Loucy (cell line): ENCODE results near the gene RIMS1.

ENCODE experiments used
- H2AFZ ChIP-seq: fragments of 200-600 bp; sonication (generic); 2 replicates; pipeline ENCODE4 v1.6.0; 2016; ENCODE audit warnings: antibody characterized with exemption, mild to moderate bottlenecking, low read length, moderate library complexity
- H3F3A ChIP-seq: fragments of 200-600 bp; 2 replicates; pipeline ENCODE4 v1.6.0; 2016; ENCODE audit warnings: antibody characterized with exemption, low read depth, mild to moderate bottlenecking
- H3K27me3 ChIP-seq: fragments of 200-600 bp; sonication (generic); 2 replicates; pipeline ENCODE4 v1.6.1; 2014; ENCODE audit warnings: low read length, mild to moderate bottlenecking; ENCODE audit not compliant: insufficient read depth, poor library complexity, severe bottlenecking
- H3K36me3 ChIP-seq: fragments of 200-600 bp; sonication (generic); 2 replicates; pipeline ENCODE4 v1.6.1; 2016; ENCODE audit warnings: low read length; ENCODE audit not compliant: insufficient read depth
- H3K4me1 ChIP-seq: fragments of 200-600 bp; sonication (generic); 2 replicates; pipeline ENCODE4 v1.5.1; 2014; ENCODE audit warnings: low read length, mild to moderate bottlenecking; ENCODE audit not compliant: insufficient read depth, poor library complexity, severe bottlenecking
- H3K4me2 ChIP-seq: fragments of 200-600 bp; sonication (generic); 2 replicates; pipeline ENCODE4 v1.6.0; 2014; ENCODE audit warnings: antibody characterized with exemption, low read length, low read depth, mild to moderate bottlenecking; ENCODE audit not compliant: poor library complexity, severe bottlenecking
- H3K4me3 ChIP-seq: fragments of 200-600 bp; sonication (generic); 2 replicates; pipeline ENCODE4 v1.5.1; 2014; ENCODE audit warnings: low read length, mild to moderate bottlenecking, mixed read lengths; ENCODE audit not compliant: poor library complexity, severe bottlenecking
- H3K79me2 ChIP-seq: fragments of 200-600 bp; sonication (generic); 2 replicates; pipeline ENCODE4 v1.6.1; 2014; ENCODE audit warnings: low read length; ENCODE audit not compliant: insufficient read depth
- H3K9ac ChIP-seq: fragments of 200-600 bp; sonication (generic); 2 replicates; pipeline ENCODE4 v1.6.0; 2014; ENCODE audit warnings: mild to moderate bottlenecking, low read depth, low read length, moderate library complexity; ENCODE audit not compliant: poor library complexity, severe bottlenecking
- H3K9me2 ChIP-seq: fragments of 200-600 bp; sonication (generic); replicated peaks from 2 replicates; pipeline ENCODE4 v1.6.1; 2016; ENCODE audit warnings: low read depth, low read length, mixed read lengths
- H3K9me3 ChIP-seq: fragments of 200-600 bp; sonication (generic); 2 replicates; pipeline ENCODE4 v1.6.1; 2014; ENCODE audit warnings: mild to moderate bottlenecking, antibody characterized with exemption, low read length, low read depth; ENCODE audit not compliant: insufficient read depth
- H4K20me1 ChIP-seq: fragments of 200-600 bp; sonication (generic); 2 replicates; pipeline ENCODE4 v1.6.0; 2014; ENCODE audit warnings: antibody characterized with exemption, low read length, mild to moderate bottlenecking; ENCODE audit not compliant: insufficient read depth, poor library complexity, severe bottlenecking
- CTCF ChIP-seq: fragments of 200-600 bp; sonication (generic); conservative IDR thresholded peaks from 2 replicates; pipeline ENCODE4 v1.5.1; 2014; ENCODE audit warnings: mild to moderate bottlenecking, antibody characterized with exemption, low read length
- EZH2phosphoT487 ChIP-seq: fragments of 200-600 bp; IDR thresholded peaks from 2 replicates; pipeline ENCODE4 v1.6.1; 2018; ENCODE audit warnings: antibody characterized with exemption, mild to moderate bottlenecking, moderate library complexity, borderline replicate concordance

RIMS1 gene

DNA sequence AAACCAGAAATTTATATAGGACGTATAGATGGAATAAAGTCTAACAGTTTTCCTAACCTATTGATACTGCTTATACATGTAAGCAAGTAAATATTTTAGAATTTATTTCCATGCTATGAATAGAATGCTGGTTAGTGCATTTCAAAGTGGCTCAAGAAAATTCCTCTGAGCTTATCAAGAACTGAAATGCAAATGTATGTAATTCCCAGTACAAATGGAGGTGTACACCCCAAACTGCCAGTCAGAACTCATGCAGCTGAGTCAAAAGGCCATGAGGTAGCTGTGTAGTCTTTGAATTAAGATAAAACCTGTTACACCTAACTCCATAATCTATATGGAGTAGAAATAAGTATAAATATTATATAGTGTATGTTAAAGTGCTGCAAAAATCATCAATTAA lies 503.3 kb downstream of the RIMS1 start:
- Histone ChIP-seq H3K4me3 (no peak overlapping the region), H3K4me1 (no peaks in the 10 kb centered on the region), H3K4me2 (no peak overlapping the region), H3K9me3 (no peaks in the 10 kb centered on the region), H3K79me2 (no peaks in the 10 kb centered on the region), H3K27me3 (no peaks in the 10 kb centered on the region), H3K36me3 (no peaks in the 10 kb centered on the region), H3K9me2 (no peaks in the 10 kb centered on the region), H2AFZ (no peak overlapping the region), H3K9ac (no peak overlapping the region), H4K20me1 (no peaks in the 10 kb centered on the region), H3F3A (no peaks in the 10 kb centered on the region)
- TF ChIP-seq CTCF (no peak), EZH2phosphoT487 (no peak)

GRCh38 chr6:72390548-72390947 lies 504.2 kb downstream of the RIMS1 start:
- Histone ChIP-seq H2AFZ (no peak overlapping the region), H3K79me2 (no peaks in the 10 kb centered on the region), H4K20me1 (no peaks in the 10 kb centered on the region), H3K36me3 (no peaks in the 10 kb centered on the region), H3K4me1 (no peaks in the 10 kb centered on the region), H3K9ac (no peak overlapping the region), H3F3A (no peaks in the 10 kb centered on the region), H3K9me2 (no peaks in the 10 kb centered on the region), H3K4me3 (no peak overlapping the region), H3K9me3 (no peaks in the 10 kb centered on the region), H3K27me3 (no peaks in the 10 kb centered on the region), H3K4me2 (no peak overlapping the region)
- TF ChIP-seq EZH2phosphoT487 (no peak), CTCF (no peak)

GRCh38 chr6:72401865-72402264 lies 515.5 kb downstream of the RIMS1 start:
- Histone ChIP-seq H3K9ac (no peak overlapping the region), H3K36me3 (no peaks in the 10 kb centered on the region), H3K9me3 (no peaks in the 10 kb centered on the region), H3K27me3 (no peaks in the 10 kb centered on the region), H3F3A (no peaks in the 10 kb centered on the region), H3K9me2 (no peaks in the 10 kb centered on the region), H3K4me2 (no peak overlapping the region), H4K20me1 (no peaks in the 10 kb centered on the region), H2AFZ (no peak overlapping the region), H3K4me1 (no peaks in the 10 kb centered on the region), H3K4me3 (no peak overlapping the region), H3K79me2 (no peaks in the 10 kb centered on the region)
- TF ChIP-seq EZH2phosphoT487 = no peak

DNA sequence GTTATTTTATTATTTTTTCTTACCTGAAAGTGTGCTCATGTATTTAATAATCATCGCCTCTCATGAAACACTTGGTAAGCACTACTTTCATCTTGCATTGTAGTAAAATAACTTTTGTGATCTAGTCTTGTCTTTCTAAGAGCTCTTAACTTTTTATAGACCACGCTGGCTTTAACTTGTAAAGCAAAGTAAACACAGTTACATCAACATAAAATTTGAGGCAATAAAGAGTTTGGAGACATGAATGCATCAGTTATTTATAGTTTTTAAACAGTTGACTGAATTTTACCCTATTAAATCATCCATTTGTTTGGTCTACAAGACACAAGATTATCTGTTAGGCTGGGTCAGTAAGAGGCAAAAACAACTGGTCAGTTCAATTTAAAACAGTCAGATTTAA lies 517.1 kb downstream of the RIMS1 start:
- Histone ChIP-seq H3K9me3 (no peaks in the 10 kb centered on the region), H3K27me3 (no peaks in the 10 kb centered on the region), H3K4me2 (no peak overlapping the region), H3K9ac (no peak overlapping the region), H3K4me1 (no peaks in the 10 kb centered on the region), H4K20me1 (no peaks in the 10 kb centered on the region), H3K4me3 (no peak overlapping the region), H3F3A (no peaks in the 10 kb centered on the region), H3K79me2 (no peaks in the 10 kb centered on the region), H3K36me3 (no peaks in the 10 kb centered on the region), H2AFZ (no peak overlapping the region), H3K9me2 (no peaks in the 10 kb centered on the region)
- TF ChIP-seq EZH2phosphoT487 (no peak), CTCF (no peak)
